ENCODE results near the gene TEAD2.

Gene TEAD2

DNA sequence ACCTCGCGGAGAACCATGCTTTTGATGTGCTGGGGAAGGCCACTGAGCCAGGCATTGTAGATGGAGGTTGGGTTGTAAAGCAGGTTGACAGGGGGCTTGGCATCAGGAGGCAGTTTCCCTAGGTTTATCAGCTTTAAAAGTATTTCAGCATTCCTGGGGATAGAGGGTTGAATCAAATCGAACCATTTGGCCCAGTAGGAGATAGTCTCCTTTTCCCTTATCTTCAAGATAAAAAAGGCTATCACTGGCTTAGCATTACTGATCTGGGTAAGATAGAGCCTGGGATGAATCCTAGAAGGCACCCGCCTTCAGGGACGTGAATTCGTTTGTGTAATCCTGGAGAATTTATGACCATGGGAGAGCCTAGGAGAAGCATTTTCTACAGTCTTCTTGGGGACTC lies 67.8 kb downstream of the TEAD2 start:
- DNase-seq (ENCODE audit: low read depth in 2 of 3, low spot score in 1 of 3), result no peak
